ENCODE measurements around the gene ADAMTSL1.

GRCh38 chr9:18865542-18865941, 391.6 kb downstream of the ADAMTSL1 start:
- TF ChIP-seq CTCF (conservative IDR thresholded peaks at IDR 0.05; ENCODE audit: low read length) (no peak), EZH2phosphoT487 (IDR thresholded peaks at IDR 0.05; ENCODE audit: borderline replicate concordance) (no peak)
